Stimulated activated CD4-positive, alpha-beta T cell treated with anti-CD3 and anti-CD28 coated beads, Interleukin-15, amount 100 ng/mL, for 1 hour (primary cell): ENCODE measurements around the gene SLC26A8.
"Not testable (repeated sequence)": the region's sequence is repeated elsewhere in the genome, so short reads cannot be mapped to it uniquely, and the experiment has no call there.

Experiments used
- DNase-seq, 2 donors: peaks; one replicate each; pipeline ENCODE4 v3.0.0-alpha.2; 2020; ENCODE audit warnings: low read depth in 1 of 2, low spot score in 1 of 2

The SLC26A8 gene

DNA sequence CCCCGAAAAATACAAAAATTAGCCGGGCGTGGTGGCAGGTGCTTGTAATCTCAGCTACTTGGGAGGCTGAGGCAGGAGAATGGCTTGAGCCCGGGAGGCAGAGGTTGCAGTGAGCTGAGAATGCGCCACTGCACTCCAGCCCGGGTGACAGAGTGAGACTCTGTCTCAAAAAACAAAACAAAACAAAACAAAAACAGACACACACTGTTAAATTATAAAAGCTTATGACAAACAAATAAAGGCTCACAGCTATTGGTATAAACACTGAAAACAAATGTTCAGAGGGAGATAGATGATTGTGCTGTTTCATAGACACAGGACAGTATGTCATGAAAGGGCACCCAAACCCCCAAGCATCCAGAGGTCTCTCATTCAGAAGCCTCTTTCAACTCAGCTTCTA, 107.5 kb downstream of the SLC26A8 start:
- not testable (repeated sequence) for DNase-seq

DNA sequence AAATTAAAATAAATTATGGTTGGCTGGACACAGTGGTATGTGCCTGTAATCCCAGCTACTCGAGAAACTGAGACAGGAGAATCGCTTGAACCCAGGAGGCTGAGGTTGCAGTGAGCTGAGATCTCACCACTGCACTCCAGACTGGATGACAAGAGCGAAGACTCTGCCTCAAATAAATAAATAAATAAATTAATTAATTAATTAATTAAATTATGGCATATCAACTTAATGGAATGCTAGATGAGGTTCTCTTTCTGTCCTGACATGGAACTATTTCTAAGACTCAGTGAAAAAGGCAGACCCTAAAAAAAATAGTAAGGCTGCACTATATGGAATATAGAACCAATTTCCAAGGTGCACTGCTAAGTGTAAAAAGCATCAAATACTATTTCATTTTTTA, 108.4 kb downstream of the SLC26A8 start:
- DNase-seq = no peak

DNA sequence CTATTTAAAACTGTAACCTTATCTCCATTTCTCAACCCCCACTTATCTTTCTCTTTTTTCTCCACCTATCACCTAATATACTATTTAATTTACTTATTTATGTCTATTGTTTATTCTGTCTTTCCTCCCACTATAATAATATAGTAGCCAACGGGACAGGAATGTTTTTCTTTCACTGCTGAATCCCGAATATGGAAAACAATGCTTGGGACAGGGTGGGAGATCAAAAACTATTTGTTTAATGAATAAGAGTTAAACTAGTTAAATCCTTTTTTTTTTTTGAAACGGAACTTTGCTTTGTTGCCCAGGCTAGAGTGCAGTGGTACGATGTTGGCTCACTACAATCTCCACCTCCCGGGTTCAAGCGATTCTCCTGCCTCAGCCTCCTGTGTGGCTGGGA, 109.9 kb downstream of the SLC26A8 start:
- no peak for DNase-seq

DNA sequence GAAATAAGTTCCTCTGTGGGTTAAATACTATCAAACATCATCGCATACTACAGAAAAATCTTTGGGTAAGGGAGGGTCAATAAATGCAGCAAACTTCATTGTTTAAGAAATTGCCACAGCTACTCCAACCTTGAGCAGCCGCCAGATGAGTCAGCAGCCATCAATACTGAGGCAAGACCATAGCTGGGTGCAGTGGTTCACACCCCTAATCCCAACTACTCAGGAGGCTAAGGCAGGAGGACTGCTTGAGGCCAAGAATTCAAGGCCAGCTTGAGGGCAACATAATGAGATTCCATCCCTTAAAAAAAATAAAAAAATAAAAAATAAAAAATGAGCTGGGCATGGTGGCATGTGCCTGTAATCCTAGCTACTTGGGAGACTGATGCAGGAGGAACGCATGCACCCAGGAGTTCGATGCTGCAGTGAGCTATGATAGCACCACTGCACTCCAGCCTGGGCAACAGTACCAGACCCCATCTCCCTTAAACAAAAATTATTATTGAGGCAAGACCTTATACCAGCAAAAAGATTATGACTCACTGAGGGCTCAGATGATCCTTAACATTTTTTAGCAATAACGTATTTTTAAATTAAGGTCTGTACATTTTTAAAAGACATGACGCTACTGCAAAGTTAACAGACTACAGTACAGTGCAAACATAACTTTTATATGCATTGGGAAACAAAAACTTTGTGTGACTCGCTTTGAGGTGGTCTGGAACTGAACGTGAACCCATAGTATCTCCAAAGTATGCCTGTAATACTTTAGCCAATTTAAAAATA, 112.4 kb downstream of the SLC26A8 start:
- DNase-seq = no peak

DNA sequence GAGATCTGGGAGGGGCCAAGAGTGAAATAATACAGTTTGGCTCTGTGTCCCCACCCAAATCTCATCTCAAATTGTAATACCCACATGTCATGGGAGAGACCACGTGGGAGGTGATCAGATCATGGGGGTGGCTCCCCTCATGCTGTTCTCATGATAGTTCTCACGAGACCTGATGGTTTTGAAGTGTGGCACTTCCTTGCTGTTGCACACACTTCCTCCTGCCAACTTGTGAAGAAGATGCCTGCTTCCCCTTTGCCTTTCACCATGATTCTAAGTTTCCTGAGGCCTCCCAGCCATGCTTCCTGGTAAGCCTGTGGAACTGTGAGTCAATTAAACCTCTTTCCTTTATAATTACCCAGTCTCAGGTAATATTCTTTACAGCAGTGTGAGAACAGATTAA, 114.9 kb downstream of the SLC26A8 start:
- not testable (repeated sequence) for DNase-seq

DNA sequence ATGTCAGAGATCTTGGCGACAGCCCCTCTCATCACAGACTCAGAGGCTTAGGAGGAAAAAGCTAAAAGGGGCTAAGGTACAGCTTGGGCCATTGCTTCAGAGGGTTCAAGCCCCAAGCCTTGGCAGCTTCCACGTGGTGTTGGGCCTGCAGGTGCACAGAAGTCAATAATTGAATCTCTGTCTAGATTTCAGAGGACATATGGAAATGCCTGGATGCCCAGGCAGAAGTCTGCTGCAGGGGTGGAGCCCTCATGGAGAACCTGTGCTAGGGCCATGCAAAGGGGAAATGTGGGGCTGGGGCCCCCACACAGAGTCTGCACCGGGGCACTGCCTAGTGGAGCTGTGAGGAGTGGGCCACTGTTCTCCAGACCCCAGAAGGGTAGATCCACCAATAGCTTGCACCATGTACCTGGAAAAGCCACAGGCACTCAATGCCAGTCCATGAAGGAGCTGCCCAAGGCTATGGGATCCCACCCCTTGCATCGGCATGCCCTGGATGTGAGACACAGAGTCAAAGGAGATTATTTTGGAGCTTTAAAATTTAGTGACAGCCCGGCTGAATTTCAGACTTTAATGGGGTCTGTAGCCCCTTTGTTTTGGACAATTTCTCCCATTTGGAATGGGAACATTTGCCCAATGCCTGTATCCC, 115.6 kb downstream of the SLC26A8 start:
- not testable (repeated sequence) for DNase-seq

DNA sequence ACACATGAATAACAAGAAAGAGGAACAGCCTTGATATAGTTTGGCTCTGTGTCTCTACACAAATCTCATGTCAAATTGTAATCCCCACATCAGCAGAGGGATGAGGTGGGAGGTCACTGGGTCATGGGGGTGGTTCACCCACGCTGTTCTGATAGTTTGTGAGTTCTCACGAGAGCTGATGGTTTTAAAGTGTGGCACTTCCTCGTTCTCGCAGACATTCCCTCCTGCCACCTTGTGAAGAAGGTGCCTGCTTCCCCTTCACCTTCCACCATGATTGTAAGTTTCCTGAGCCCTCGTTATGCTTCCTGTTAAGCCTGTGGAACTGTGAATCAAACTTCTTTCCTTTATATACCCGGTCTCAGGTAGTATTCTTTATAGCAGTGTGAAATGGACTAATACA, 116.7 kb downstream of the SLC26A8 start:
- DNase-seq = no peak

DNA sequence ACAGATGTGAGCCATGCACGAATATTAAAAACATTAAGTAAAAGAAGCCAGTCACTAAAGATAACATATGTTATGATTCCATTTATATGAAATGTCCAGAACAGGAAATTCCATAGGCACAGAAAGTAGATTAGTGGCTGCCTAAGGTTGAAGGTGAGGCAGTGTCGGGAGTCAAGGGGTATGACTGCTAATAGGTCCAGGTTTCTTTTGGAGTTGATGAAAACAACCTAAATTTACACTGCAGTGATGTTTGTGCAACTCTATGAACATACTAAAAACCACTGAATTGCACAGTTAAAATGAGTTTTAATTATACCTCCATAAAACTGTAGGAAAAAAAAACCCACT, 118.0 kb downstream of the SLC26A8 start:
- DNase-seq = no peak

DNA sequence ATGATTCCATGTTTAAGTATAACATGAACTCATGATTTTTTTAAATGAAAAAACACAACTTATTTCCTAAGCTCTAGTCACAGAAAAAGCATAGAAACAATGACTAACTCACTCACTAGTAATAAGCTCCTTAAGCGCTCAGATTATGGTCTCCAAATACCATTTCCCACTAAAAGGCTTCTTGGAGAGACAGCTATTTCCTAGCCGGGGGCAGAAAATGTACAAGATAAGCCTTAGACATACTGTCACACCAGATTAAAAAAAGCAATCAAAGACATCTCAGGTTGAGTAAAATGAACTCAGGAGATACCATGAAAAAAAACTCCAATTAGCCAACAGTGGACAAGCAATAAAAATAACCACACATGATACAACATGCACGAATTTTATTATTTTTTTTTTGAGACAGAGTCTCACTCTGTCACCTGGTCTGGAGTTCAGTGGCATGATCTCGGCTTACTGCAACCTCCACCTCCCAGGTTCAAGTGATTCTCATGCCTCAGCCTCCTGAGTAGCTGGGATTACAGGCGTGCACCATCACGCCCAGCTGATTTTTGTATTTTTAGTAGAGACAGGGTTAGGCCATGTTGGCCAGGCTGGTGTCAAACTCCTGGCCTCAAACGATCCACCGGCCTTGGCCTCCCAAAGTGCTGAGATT, 118.5 kb downstream of the SLC26A8 start:
- no peak for DNase-seq

DNA sequence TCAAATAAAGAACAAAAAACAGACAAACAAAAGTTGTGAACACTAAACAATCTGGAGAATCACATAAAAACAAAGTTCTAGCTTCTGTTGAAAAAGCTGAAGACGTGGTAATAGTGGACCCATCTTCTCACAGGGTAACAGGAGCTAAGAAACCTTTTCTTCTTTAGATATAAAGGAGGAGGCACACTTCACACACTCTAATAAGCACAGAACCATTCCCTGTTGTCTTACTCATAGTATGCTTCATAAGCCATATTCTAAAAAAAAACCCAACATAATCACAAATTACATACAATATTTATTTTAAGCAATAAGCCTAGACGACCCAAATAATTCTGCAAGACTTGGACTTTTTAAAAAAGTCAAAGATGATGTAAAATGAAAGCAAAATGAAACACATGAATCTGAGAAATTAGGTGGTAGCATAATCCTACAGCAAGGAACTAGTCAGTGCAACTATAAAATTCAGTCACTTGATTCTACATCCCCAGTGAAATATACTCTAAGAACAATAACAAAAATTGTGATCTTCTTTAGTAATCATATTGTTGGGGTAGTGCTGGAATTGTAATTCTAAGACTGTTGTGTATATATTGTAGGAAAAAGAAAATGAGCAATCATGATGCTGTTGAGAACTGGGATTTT, 119.2 kb downstream of the SLC26A8 start:
- no peak for DNase-seq

DNA sequence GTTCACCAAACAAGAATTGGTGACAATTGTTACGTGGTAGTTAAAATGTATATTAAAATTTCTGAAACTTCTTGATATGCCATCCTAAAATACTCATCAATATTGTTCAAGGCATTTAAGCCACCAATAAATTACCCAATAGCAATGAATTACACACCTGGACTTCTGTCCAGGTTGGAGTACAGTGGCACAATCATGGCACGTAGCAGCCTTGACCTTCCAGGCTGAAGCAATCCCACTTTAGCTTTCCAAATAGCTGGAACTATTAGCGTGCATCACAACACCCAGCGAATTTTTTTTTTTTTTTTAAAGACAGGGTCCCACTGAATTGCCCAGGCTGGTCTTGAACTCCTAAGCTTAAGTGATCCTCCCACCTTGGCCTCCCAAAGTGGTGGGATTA, 120.8 kb downstream of the SLC26A8 start:
- DNase-seq = no peak

DNA sequence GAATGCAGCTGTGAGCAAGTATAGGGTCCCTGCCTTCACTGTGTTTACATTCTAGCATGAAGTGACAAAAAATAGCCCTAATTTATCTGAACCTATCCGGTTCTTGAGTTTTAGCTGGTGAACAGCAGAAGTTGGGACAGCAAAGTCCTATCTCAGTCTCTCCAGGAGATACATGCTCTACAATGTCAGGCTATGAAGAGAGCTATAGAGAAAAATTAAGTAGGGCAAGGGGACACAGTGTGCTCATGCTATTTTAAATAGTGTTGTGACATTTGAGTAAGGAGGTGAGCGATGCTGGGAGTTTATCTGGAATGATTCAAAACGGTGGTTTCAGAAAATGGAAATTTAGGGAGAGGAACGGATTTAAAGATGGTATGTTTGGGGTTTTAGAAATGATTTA, 124.0 kb downstream of the SLC26A8 start:
- no peak for DNase-seq

DNA sequence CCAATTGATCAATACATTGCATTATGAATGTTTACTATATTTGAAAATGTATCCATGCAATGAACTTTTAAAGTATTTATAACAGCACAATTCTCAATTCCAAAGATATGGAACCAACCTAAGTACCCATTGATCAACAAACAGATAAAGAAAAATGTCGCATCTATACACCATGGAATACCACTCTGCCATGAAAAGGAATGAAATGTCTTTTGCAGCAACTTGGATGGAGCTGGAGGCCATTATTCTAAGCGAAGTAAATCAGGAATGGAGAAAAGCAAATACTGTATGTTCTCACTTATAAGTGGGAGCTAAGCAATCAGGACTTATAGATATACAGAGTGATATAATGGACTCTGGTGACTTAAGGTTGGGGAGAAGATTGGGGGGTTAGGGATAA, 126.4 kb downstream of the SLC26A8 start:
- DNase-seq = no peak

DNA sequence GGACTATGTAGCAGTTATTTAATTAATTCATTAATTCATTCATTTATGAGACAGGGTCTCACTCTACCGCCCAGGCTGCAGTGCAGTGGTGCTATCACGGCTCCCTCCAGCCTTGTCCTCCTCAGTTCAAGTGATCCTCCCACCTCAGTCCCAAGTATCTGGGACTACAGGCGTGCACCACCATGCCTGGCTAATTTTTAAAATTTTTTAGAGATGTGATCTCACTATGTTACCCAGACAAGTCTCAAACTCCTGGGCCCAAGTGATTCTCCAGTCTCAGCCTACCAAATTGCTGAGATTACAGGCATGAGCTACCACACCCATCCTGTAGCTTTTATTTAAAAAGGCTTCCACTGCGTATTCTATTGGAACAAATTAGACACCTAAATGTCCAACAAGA, 127.0 kb downstream of the SLC26A8 start:
- DNase-seq = no peak

DNA sequence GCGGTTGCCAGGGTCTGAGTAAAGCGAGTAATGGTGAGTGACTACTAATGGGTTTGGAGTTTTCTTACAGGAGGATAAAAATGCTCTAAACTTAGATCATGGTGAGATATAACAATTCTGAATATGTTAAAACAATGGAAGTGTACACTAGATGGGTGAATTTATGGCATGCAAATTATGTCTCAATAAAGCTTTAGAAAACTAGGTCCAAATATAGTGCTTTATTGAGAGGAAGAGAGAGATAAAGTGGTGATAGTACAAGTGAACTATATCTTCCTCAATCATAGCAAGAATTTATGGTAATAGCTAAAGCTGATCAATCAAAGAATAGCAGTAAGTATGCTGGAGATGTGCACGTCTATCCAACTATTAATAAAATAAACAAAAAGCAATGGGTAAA, 127.4 kb downstream of the SLC26A8 start:
- DNase-seq = no peak

DNA sequence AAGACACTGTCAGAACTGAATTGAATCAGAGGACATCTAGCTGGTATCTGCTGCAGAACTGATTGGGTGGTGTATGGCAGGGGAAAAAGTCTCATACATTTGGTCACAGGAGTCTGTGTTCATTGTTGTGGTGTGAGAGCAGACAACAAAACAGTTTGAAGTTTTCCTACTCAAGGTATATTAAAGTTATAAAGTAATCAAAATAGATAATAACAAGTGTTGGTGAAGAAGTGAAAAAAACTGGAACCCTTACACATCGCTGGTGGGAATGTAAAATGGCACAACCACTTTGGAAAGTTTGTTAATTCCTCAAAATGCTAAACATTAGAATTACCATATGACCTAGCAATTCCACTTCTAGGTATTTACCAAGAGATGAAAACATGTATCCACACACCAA, 128.2 kb downstream of the SLC26A8 start:
- DNase-seq = no peak

DNA sequence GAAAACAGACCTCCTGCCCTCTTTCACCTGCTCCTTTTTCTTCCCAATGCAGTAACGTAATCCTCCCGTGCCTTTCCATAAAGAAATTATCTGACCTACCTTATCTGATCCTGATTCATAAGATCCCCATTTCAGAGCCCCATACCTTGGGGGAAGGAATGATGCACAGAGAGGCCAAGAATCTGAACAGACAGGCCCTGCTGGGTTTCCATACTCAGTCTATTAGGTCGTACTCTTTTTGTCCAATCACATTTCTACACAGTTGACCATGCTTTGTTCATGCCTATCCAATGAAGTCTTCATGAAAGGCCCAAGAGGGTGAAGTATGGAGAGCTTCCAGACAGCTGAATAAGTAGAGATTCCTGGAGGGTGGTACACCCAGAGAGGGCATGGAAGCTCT, 128.9 kb downstream of the SLC26A8 start:
- DNase-seq = no peak

DNA sequence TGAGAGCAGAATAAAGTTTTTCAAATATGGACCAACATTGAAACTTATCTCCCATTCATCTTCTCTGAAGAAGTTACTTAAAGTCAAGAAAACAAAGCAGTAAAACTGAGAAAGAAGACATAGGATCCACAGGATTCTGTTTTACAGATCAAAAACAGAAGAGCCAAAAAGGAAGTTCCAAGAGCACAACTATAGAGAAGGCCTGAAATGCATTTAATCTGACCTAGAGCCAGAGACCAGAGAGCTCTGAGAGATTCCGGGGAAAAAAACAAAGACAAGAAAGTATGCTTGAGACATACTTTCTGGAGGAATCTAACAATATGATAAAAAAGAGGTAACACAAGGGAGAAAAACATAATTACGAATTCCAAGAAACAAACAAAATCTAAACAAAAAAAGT, 129.7 kb downstream of the SLC26A8 start:
- DNase-seq = no peak
